Transverse colon (tissue), 4 donors: Measurements from ENCODE around the gene FXYD2.

Experiments
- POLR2A ChIP-seq: fragments of 450-650 bp; IDR thresholded peaks from one replicate; pipeline ENCODE4 v1.6.1; 2016; ENCODE audit warnings: antibody characterized with exemption, mild to moderate bottlenecking, moderate library complexity
- POLR2AphosphoS5 ChIP-seq, 3 donors: sonication (generic); formaldehyde crosslinking; IDR thresholded peaks; one replicate each; pipeline ENCODE4 v1.6.1; 2016; ENCODE audit warnings: antibody characterized with exemption in 3 of 3
- TF ChIP-seq, protein P1 (sequence below), 5 experiments: fragments of 200-600 bp in 3 of 5; fragments of 450-650 bp in 2 of 5; sonication (generic) in 3 of 5; IDR thresholded peaks; 1 replicate in 2 of 5; 2 replicates in 3 of 5; pipeline ENCODE4 v1.5.1; 2016 to 2017; ENCODE audit warnings: antibody characterized with exemption in 5 of 5, inconsistent platforms in 3 of 5, mild to moderate bottlenecking in 2 of 5, moderate library complexity in 1 of 5

DNA sequence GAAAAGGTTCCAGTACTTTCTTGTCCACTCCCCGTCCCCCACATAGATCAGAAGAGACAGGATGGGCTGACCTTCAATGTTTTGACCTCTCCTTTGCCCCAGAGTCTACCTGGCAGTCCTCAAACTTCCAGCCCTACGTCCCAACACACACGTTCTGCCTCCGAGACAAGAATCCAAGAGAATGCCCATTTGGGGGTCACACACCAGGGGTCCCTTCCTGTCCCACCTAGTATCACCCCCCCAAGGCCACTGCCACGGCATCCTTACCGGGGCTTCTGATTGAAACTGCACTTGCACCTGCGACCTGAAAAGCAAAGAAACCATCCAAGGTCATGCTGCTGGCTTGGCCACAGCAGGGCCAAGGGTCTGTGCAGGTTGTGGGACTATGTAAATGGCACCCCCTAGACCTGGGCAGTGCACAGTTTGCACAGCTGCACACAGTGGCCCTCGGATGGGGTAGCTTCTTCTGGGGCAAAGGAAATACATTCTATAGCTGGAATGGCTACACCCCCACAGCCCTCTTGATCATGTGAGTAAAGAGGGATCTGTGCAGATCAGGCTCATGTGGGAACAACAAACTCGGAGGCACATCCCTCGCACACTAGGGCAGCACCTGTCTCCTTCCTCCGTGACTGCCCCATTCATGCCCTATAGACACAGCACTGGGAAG is 16.5 kb upstream of the FXYD2 start:
- TF ChIP-seq, protein P1, sequence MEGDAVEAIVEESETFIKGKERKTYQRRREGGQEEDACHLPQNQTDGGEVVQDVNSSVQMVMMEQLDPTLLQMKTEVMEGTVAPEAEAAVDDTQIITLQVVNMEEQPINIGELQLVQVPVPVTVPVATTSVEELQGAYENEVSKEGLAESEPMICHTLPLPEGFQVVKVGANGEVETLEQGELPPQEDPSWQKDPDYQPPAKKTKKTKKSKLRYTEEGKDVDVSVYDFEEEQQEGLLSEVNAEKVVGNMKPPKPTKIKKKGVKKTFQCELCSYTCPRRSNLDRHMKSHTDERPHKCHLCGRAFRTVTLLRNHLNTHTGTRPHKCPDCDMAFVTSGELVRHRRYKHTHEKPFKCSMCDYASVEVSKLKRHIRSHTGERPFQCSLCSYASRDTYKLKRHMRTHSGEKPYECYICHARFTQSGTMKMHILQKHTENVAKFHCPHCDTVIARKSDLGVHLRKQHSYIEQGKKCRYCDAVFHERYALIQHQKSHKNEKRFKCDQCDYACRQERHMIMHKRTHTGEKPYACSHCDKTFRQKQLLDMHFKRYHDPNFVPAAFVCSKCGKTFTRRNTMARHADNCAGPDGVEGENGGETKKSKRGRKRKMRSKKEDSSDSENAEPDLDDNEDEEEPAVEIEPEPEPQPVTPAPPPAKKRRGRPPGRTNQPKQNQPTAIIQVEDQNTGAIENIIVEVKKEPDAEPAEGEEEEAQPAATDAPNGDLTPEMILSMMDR (IDR thresholded peaks at IDR 0.05), result no peak
- TF ChIP-seq POLR2A (no peak), POLR2AphosphoS5 (IDR thresholded peaks at IDR 0.05) (no peak)
